ENCODE results near the gene CNTN4.

CNTN4 gene

DNA sequence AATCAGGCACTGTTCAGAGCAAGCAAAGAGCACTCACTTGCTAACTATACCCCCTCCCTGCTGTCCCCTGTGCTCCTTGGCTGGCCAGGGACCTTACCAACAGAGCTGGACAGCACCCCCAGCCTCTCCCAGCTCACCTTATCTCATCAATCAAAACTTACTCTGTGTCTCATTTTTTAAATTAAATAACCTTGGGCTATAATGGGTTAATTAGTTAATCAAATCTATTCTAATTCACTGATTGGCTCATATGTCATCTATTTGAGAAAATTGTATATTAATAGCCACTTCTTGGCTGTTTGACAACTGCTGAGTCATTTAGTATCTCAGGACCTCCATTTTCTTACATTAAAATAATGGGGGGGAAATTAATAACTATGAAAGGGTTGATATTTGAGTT, 988.6 kb downstream of the CNTN4 start:
- Histone ChIP-seq H3K4me3 (ENCODE audit: low read length) (no peak overlapping the region), H3K36me3 (ENCODE audit: control insufficient read depth, insufficient read depth, low read length, severe bottlenecking) (no peaks in the 10 kb centered on the region), H3K9me3 (ENCODE audit: control insufficient read depth, low read length) (no peaks in the 10 kb centered on the region), H3K9ac (ENCODE audit: low read length) (no peak overlapping the region), H3K4me1 (ENCODE audit: control insufficient read depth, insufficient read depth, low read length) (no peaks in the 10 kb centered on the region), H3K27me3 (replicated peaks; ENCODE audit: control insufficient read depth, insufficient read depth, low read length) (no peaks in the 10 kb centered on the region)
- no peak for DNase-seq (ENCODE audit: low read depth)

DNA sequence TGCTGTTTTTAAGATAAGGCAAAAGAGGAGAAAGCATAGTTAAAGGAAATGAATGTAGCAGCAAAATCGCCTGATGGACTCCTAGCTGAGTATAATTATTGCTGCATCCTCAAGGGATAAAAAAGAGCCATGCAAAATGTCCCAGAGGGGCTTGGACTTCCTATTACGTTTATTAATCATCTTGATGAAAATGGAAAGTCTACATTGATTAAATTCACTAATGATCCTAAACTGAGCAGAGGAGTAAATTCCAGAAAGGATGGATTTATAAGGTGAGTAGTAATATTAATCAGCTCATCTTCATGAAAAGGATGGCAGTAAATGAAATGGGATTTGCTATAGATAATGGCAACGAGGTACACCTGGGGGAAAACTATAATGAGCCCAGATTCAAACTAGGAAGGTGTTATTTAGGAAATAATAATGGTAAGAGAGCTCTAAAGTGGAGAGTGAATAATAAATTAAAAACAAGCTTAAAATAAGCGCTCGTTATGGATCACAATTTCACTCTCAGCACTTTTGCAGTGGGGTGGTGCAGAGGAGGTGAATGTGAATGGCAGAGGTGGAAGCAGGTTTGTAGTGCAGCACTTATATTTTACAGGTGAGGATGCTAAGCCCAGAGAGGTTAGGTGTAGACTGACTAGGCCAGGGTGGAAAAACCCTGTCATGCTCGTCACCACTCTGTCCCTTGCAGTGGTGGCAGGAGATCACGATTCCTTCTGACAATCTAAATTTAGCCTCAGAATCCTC, 989.2 kb downstream of the CNTN4 start:
- Histone ChIP-seq H3K9me3 (ENCODE audit: control insufficient read depth, low read length) (no peaks in the 10 kb centered on the region), H3K36me3 (ENCODE audit: control insufficient read depth, insufficient read depth, low read length, severe bottlenecking) (no peaks in the 10 kb centered on the region), H3K27me3 (replicated peaks; ENCODE audit: control insufficient read depth, insufficient read depth, low read length) (no peaks in the 10 kb centered on the region), H3K4me3 (ENCODE audit: low read length) (no peak overlapping the region), H3K4me1 (ENCODE audit: control insufficient read depth, insufficient read depth, low read length) (no peaks in the 10 kb centered on the region), H3K9ac (ENCODE audit: low read length) (no peak overlapping the region)
- DNase-seq (ENCODE audit: low read depth), result no peak

DNA sequence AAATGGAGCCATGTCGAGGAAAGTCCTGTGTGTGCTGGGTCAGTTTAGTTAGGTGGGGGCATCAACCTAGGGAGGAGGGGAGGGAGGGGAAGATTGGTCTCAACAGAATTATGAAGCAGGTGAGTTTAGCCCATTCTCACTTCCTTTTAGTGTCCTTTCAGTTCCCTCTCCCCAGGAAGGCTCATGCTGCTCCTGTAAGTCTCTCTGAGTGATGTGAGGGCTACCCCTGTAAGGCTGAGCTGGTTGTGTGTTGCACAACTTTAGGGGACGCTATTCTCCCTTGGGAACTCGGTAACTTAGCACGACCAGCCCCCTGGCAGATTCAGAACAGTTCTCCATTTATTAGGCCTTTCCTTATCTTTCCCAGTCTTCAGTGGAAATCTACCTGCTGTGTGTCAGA, 990.4 kb downstream of the CNTN4 start:
- Histone ChIP-seq H3K4me1 (ENCODE audit: control insufficient read depth, insufficient read depth, low read length) (no peaks in the 10 kb centered on the region), H3K36me3 (ENCODE audit: control insufficient read depth, insufficient read depth, low read length, severe bottlenecking) (no peaks in the 10 kb centered on the region), H3K4me3 (ENCODE audit: low read length) (no peak overlapping the region), H3K9ac (ENCODE audit: low read length) (no peak overlapping the region), H3K9me3 (ENCODE audit: control insufficient read depth, low read length) (no peaks in the 10 kb centered on the region), H3K27me3 (replicated peaks; ENCODE audit: control insufficient read depth, insufficient read depth, low read length) (no peaks in the 10 kb centered on the region)
- DNase-seq (ENCODE audit: low read depth), result no peak

DNA sequence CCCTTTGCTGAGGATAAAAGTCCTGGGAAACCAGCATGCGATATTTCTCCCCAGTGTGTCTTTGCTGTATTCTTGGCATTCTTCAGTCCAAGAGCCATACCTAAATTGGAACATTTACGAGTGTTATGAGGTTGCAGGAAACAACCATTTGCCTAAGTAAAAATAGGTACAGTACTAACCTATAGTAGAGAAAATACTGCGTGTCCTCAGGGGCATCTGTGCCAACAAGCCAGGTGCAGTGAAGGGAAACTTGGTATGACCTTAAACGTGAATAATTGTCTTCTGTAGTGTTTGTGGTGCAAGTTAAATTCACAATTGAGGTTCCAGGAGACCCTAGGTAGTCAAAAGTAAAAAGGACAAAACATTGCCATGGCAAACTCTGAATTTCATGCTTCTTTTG, 999.3 kb downstream of the CNTN4 start:
- Histone ChIP-seq H3K27me3 (replicated peaks; ENCODE audit: control insufficient read depth, insufficient read depth, low read length) (no peaks in the 10 kb centered on the region), H3K4me3 (ENCODE audit: low read length) (no peak overlapping the region), H3K36me3 (ENCODE audit: control insufficient read depth, insufficient read depth, low read length, severe bottlenecking) (no peaks in the 10 kb centered on the region), H3K9ac (ENCODE audit: low read length) (no peak overlapping the region), H3K4me1 (ENCODE audit: control insufficient read depth, insufficient read depth, low read length) (no peaks in the 10 kb centered on the region), H3K9me3 (ENCODE audit: control insufficient read depth, low read length) (no peaks in the 10 kb centered on the region)
- DNase-seq (ENCODE audit: low read depth), result no peak

DNA sequence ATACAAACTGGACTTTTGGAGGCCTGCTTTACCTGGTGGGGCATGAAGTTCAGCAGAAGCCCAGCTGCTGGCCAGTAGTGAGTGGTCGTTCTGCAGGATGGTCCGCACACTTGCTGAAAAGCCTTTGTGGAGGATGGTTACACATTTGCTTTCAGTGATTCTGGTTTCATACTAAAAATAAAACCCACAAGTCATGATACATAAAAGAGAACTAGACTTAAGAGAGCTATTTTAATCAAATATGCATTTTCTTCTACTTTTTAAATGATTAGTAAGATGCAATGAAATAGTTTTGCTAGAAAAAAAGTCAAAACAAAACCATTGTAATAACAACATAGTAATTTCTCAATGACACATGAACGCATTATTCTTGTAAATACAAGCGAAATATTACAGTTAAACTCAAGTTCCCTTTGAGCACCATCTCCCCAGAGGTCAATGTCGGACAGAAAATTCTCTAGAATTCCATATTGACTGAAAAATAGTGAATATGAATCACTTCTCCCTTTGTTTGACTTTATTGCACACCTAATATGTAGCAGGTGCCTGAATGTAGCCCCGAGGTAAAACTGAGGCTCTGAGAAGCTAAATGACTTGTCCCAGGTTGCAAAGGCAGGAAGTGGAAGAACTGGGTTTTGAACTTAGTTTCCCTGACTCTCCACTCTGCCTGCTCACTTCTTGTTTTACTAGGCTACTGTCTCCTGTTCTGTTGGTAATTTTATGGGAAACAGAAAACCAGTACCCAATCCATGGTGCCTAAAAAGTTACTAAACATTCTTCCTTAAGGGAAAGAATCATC, 1003.2 kb downstream of the CNTN4 start:
- Histone ChIP-seq H3K4me3 (ENCODE audit: low read length) (no peak overlapping the region), H3K36me3 (ENCODE audit: control insufficient read depth, insufficient read depth, low read length, severe bottlenecking) (no peaks in the 10 kb centered on the region), H3K9me3 (ENCODE audit: control insufficient read depth, low read length) (no peaks in the 10 kb centered on the region), H3K9ac (ENCODE audit: low read length) (no peak overlapping the region), H3K4me1 (ENCODE audit: control insufficient read depth, insufficient read depth, low read length) (no peaks in the 10 kb centered on the region), H3K27me3 (replicated peaks; ENCODE audit: control insufficient read depth, insufficient read depth, low read length) (no peaks in the 10 kb centered on the region)
- no peak for DNase-seq (ENCODE audit: low read depth)

DNA sequence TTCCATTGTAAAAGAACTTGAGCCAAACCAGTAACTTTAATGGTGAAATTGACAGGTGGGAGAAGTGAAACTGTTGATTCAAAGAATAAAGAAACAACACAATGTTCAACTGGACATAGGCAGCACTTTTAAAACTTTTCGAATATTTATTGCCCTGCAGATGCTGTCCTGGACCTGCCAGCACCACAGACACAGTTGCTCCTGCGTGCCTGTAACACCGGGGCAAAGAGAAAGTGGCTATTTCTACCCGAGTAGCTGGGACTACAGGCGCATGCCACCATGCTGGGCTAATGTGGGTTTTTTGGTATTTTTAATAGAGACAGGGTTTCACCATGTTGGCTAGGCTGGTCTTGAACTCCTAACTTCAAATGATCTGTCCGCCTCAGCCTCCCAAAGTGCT, 1004.1 kb downstream of the CNTN4 start:
- Histone ChIP-seq H3K4me1 (ENCODE audit: control insufficient read depth, insufficient read depth, low read length) (no peaks in the 10 kb centered on the region), H3K9ac (ENCODE audit: low read length) (no peak overlapping the region), H3K27me3 (replicated peaks; ENCODE audit: control insufficient read depth, insufficient read depth, low read length) (no peaks in the 10 kb centered on the region), H3K36me3 (ENCODE audit: control insufficient read depth, insufficient read depth, low read length, severe bottlenecking) (no peaks in the 10 kb centered on the region), H3K4me3 (ENCODE audit: low read length) (no peak overlapping the region), H3K9me3 (ENCODE audit: control insufficient read depth, low read length) (peaks cover 5% of the 10 kb centered on the region)
- no peak for DNase-seq (ENCODE audit: low read depth)

DNA sequence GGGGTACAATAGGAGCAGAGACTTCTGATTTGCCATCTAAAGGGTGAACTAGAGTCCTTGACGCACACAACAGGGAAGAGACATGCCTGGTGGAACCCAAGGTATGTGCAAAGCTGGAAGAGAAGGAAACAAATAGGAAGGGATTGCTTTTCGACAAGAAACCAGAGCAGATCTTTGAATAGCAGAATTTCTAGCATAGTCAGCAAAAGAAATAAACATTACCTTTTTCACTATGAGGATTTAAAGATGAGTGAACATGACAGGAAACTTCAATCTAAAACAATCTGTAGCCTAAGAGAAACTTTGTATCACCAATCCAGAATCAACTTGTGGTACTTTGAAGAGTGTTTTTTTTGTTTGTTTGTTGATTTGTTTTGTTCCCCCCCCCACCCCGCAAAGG, 1006.6 kb downstream of the CNTN4 start:
- Histone ChIP-seq H3K9me3 (ENCODE audit: control insufficient read depth, low read length) (peaks cover 5% of the 10 kb centered on the region), H3K9ac (ENCODE audit: low read length) (no peak overlapping the region), H3K36me3 (ENCODE audit: control insufficient read depth, insufficient read depth, low read length, severe bottlenecking) (no peaks in the 10 kb centered on the region), H3K27me3 (replicated peaks; ENCODE audit: control insufficient read depth, insufficient read depth, low read length) (peaks cover under 1% of the 10 kb centered on the region), H3K4me1 (ENCODE audit: control insufficient read depth, insufficient read depth, low read length) (no peaks in the 10 kb centered on the region), H3K4me3 (ENCODE audit: low read length) (no peak overlapping the region)
- no peak for DNase-seq (ENCODE audit: low read depth)

DNA sequence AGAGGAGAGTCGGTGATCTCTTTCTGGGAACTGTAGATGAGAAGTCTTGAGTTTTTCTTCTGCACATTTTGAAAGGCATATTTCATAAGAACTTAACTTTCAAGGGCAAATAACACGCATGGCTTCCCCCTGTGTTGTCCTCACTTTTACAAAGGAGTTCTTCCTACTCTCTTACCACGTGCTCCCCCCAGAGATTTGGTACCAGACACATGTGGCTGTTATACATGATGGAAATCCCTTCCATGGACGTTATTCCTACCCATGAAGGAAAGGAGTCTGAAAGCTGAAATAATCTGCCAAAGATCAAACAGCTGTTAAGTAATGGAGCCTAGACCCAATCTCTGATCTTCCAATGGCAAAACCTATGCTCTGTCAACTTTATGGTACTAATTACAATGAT, 1007.1 kb downstream of the CNTN4 start:
- no peak for DNase-seq (ENCODE audit: low read depth)
- Histone ChIP-seq H3K27me3 (replicated peaks; ENCODE audit: control insufficient read depth, insufficient read depth, low read length) (peaks cover 6% of the 10 kb centered on the region), H3K36me3 (ENCODE audit: control insufficient read depth, insufficient read depth, low read length, severe bottlenecking) (no peaks in the 10 kb centered on the region), H3K9ac (ENCODE audit: low read length) (no peak overlapping the region), H3K4me1 (ENCODE audit: control insufficient read depth, insufficient read depth, low read length) (no peaks in the 10 kb centered on the region), H3K9me3 (ENCODE audit: control insufficient read depth, low read length) (peaks cover 5% of the 10 kb centered on the region), H3K4me3 (ENCODE audit: low read length) (no peak overlapping the region)

DNA sequence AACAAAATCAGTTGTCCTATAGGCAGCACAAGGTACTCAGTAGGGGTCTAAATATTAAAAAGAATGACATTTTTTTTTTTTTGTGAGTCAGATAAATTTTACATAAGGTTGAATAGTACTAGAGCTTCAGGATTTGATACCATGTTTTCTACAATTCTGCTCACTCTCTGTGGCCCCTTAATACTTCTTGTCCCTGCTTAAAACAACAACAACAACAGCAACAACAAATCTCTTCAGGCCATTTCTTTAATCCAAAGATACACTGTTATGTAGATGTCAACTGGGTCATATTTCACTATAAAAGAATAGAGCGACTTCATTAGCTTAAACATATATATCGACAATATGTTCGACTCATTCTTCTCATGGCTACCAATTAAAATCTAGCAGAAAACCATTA, 1008.5 kb downstream of the CNTN4 start:
- no peak for DNase-seq (ENCODE audit: low read depth)
- Histone ChIP-seq H3K9ac (ENCODE audit: low read length) (no peak overlapping the region), H3K27me3 (replicated peaks; ENCODE audit: control insufficient read depth, insufficient read depth, low read length) (peaks cover 8% of the 10 kb centered on the region), H3K36me3 (ENCODE audit: control insufficient read depth, insufficient read depth, low read length, severe bottlenecking) (no peaks in the 10 kb centered on the region), H3K4me3 (ENCODE audit: low read length) (no peak overlapping the region), H3K4me1 (ENCODE audit: control insufficient read depth, insufficient read depth, low read length) (no peaks in the 10 kb centered on the region), H3K9me3 (ENCODE audit: control insufficient read depth, low read length) (peaks cover 5% of the 10 kb centered on the region)
